GM12878 (cell line): ENCODE results near the gene ALDH1A2.

Source experiments
- ATF3 ChIP-seq: IDR thresholded peaks from 2 replicates; pipeline ENCODE4 v1.6.1; 2011; ENCODE audit warnings: low read depth, mild to moderate bottlenecking, low read length, moderate library complexity, borderline replicate concordance; ENCODE audit errors: extremely low read depth
- BCLAF1 ChIP-seq: fragments of 450-650 bp; IDR thresholded peaks from 2 replicates; pipeline ENCODE4 v1.6.1; 2017; ENCODE audit warnings: antibody characterized with exemption, mild to moderate bottlenecking, moderate library complexity
- NBN ChIP-seq: fragments of 450-650 bp; IDR thresholded peaks from 2 replicates; pipeline ENCODE4 v1.6.1; 2016
- RAD21 ChIP-seq: IDR thresholded peaks from 2 replicates; pipeline ENCODE4 v1.6.1; 2011; ENCODE audit warnings: mild to moderate bottlenecking, low read depth, low read length, moderate library complexity; ENCODE audit not compliant: insufficient read depth
- REST ChIP-seq: IDR thresholded peaks from 2 replicates; pipeline ENCODE4 v1.6.1; 2012; ENCODE audit warnings: mild to moderate bottlenecking, low read depth, low read length

GRCh38 chr15:57914350-57915055 lies 151.0 kb downstream of the ALDH1A2 start:
- TF ChIP-seq REST (no peak), ATF3 (no peak), NBN (no peak), BCLAF1 (no peak), RAD21 (no peak)
